SK-N-SH (cell line): Measurements from ENCODE around the gene OPTC. TPM values are rescaled to one million over a fixed set of nuclear protein-coding genes. Genes with fewer than 3 reads are reported as not detected.

Experiments
- CTCF ChIA-PET: fragments of 300-600, 350-600 bp; formaldehyde crosslinking; extraction: SDS; loops from one replicate; lab custom pipeline; 2021; lab: Yijun Ruan, JAX
- POLR2A ChIA-PET: fragments of 350-600 bp; sonication (Branson Sonifier 250); formaldehyde crosslinking; extraction: SDS; loops from one replicate; lab custom pipeline; 2020; ENCODE audit warnings: antibody characterized with exemption, inconsistent platforms; lab: Yijun Ruan, JAX
- DNase-seq: peaks from one replicate; pipeline ENCODE4 v3.0.0; 2012
- H2AFZ ChIP-seq: fragments of 200-600 bp; sonication (generic); 2 replicates; pipeline ENCODE4 v1.8.1; 2016; ENCODE audit warnings: antibody characterized with exemption, mild to moderate bottlenecking, low read depth
- H3F3A ChIP-seq: fragments of 200-600 bp; sonication (generic); replicated peaks from 2 replicates; pipeline ENCODE3; 2016; ENCODE audit warnings: antibody characterized with exemption, mild to moderate bottlenecking; ENCODE audit not compliant: insufficient read depth
- H3K27ac ChIP-seq, 2 experiments: fragments of 200-500 bp in 1 of 2; fragments of 200-600 bp in 1 of 2; sonication (Bioruptor generic) in 1 of 2; sonication (generic), shearing (Covaris generic) in 1 of 2; 2 replicates each; pipeline versions ENCODE4 v1.5.1 to v1.6.1; 2014 to 2016; ENCODE audit warnings: low read depth in 2 of 2, inconsistent platforms in 1 of 2, low read length in 1 of 2, mild to moderate bottlenecking in 1 of 2, mixed read lengths in 1 of 2
- H3K27me3 ChIP-seq: fragments of 200-600 bp; sonication (generic), shearing (Covaris generic); 2 replicates; pipeline ENCODE4 v1.6.1; 2016; ENCODE audit warnings: mixed run types; ENCODE audit not compliant: insufficient read depth
- H3K36me3 ChIP-seq, 2 experiments: fragments of 200-500 bp in 1 of 2; fragments of 200-600 bp in 1 of 2; sonication (Bioruptor generic) in 1 of 2; sonication (generic) in 1 of 2; replicated peaks in 1 of 2; 2 replicates each; pipeline versions ENCODE3 to v1.5.1; 2014 to 2016; ENCODE audit warnings: low read length in 1 of 2, mild to moderate bottlenecking in 1 of 2; ENCODE audit not compliant: insufficient read depth in 2 of 2, control insufficient read depth in 1 of 2
- H3K4me1 ChIP-seq, 2 experiments: fragments of 200-500 bp in 1 of 2; fragments of 200-600 bp in 1 of 2; sonication (Bioruptor generic) in 1 of 2; sonication (generic), shearing (Covaris generic) in 1 of 2; 2 replicates each; pipeline versions ENCODE4 v1.5.1 to v1.6.1; 2014 to 2016; ENCODE audit warnings: low read depth in 1 of 2, low read length in 1 of 2, mixed run types in 1 of 2; ENCODE audit not compliant: insufficient read depth in 2 of 2, control insufficient read depth in 1 of 2
- H3K4me2 ChIP-seq: fragments of 200-600 bp; sonication (generic), shearing (Covaris generic); 2 replicates; pipeline ENCODE4 v1.6.1; 2017; ENCODE audit warnings: mixed run types
- H3K4me3 ChIP-seq, 2 experiments: fragments of 200-500 bp in 1 of 2; fragments of 200-600 bp in 1 of 2; sonication (Bioruptor generic) in 1 of 2; sonication (generic), shearing (Covaris generic) in 1 of 2; 2 replicates each; pipeline versions ENCODE4 v1.5.1 to v1.8.1; 2014 to 2016; ENCODE audit warnings: low read depth in 2 of 2, inconsistent platforms in 1 of 2, low read length in 1 of 2, mild to moderate bottlenecking in 1 of 2, mixed read lengths in 1 of 2, moderate library complexity in 1 of 2
- H3K79me2 ChIP-seq: fragments of 200-600 bp; sonication (generic); 2 replicates; pipeline ENCODE4 v1.8.1; 2017; ENCODE audit warnings: mild to moderate bottlenecking; ENCODE audit not compliant: insufficient read depth
- H3K9ac ChIP-seq: fragments of 200-600 bp; sonication (generic); 2 replicates; pipeline ENCODE4 v1.6.1; 2017; ENCODE audit warnings: mixed run types
- H3K9me2 ChIP-seq: fragments of 200-600 bp; sonication (generic); 2 replicates; pipeline ENCODE4 v1.6.1; 2017; ENCODE audit warnings: mixed run types
- H3K9me3 ChIP-seq: fragments of 200-600 bp; sonication (generic); 2 replicates; pipeline ENCODE4 v1.6.1; 2017; ENCODE audit warnings: mixed run types, mild to moderate bottlenecking, moderate library complexity
- H4K20me1 ChIP-seq: fragments of 200-600 bp; sonication (generic); 2 replicates; pipeline ENCODE4 v1.6.1; 2017; ENCODE audit warnings: mild to moderate bottlenecking, mixed run types; ENCODE audit not compliant: insufficient read depth
- CHD2 ChIP-seq: fragments of 150-350 bp; IDR thresholded peaks from 2 replicates; pipeline ENCODE4 v1.6.1; 2018; ENCODE audit warnings: low read length; ENCODE audit not compliant: partially characterized antibody
- ELF1 ChIP-seq: IDR thresholded peaks from 2 replicates; pipeline ENCODE4 v1.4.0; 2012
- EZH2phosphoT487 ChIP-seq: fragments of 200-600 bp; sonication (generic); IDR thresholded peaks from 2 replicates; pipeline ENCODE4 v1.6.1; 2017; ENCODE audit warnings: low read depth, mixed run types, mild to moderate bottlenecking, antibody characterized with exemption, moderate library complexity, borderline replicate concordance
- FOXM1 ChIP-seq: IDR thresholded peaks from 2 replicates; pipeline ENCODE4 v1.4.0; 2012; ENCODE audit warnings: low read depth, mild to moderate bottlenecking
- GABPA ChIP-seq: IDR thresholded peaks from 2 replicates; pipeline ENCODE4 v1.4.0; 2012; ENCODE audit warnings: low read depth, mild to moderate bottlenecking
- GATA2 ChIP-seq: sonication (generic); formaldehyde crosslinking; IDR thresholded peaks from 2 replicates; pipeline ENCODE4 v1.5.0; 2020; ENCODE audit warnings: mild to moderate bottlenecking, missing genetic modification reagents
- IRF3 ChIP-seq: fragments of 150-350 bp; IDR thresholded peaks from 2 replicates; pipeline ENCODE4 v1.6.1; 2016; ENCODE audit warnings: mild to moderate bottlenecking, low read depth, low read length
- MAX ChIP-seq: IDR thresholded peaks from 2 replicates; pipeline ENCODE4 v1.4.0; 2012; ENCODE audit warnings: low read depth
- MEF2A ChIP-seq: IDR thresholded peaks from 2 replicates; pipeline ENCODE4 v1.4.0; 2012; ENCODE audit warnings: low read depth, borderline replicate concordance
- MXI1 ChIP-seq: IDR thresholded peaks from 2 replicates; pipeline ENCODE4 v1.6.1; 2012; ENCODE audit warnings: mild to moderate bottlenecking, low read depth, low read length, improper control_type of control experiment
- NFIC ChIP-seq: IDR thresholded peaks from 2 replicates; pipeline ENCODE4 v1.4.0; 2012; ENCODE audit warnings: borderline replicate concordance
- PBX3 ChIP-seq: IDR thresholded peaks from 2 replicates; pipeline ENCODE4; 2012
- RAD21 ChIP-seq: IDR thresholded peaks from 2 replicates; pipeline ENCODE4 v1.6.1; 2012; ENCODE audit warnings: mild to moderate bottlenecking, low read length
- RCOR1 ChIP-seq: fragments of 150-350 bp; IDR thresholded peaks from 2 replicates; pipeline ENCODE4 v1.6.1; 2017; ENCODE audit warnings: antibody characterized with exemption, low read length
- SIN3A ChIP-seq: IDR thresholded peaks from 2 replicates; pipeline ENCODE4 v1.6.1; 2012; ENCODE audit warnings: low read depth, mild to moderate bottlenecking, low read length, moderate library complexity, borderline replicate concordance
- WGBS: methylation state at CpG from one replicate; pipeline ENCODE4 v1.1.6; 2017; ENCODE audit warnings: low lambda C conversion rate; 5-methylcytosine and 5-hydroxymethylcytosine counted together
- polyA plus RNA-seq, 3 experiments: library from polyadenylated mRNA; depleted of rRNA; stranded (reverse); fragments of >200 nt; gene quantifications; 2 replicates each; pipeline ENCODE4 v1.2.3, GENCODE V29; 2012

Gene OPTC
- polyA plus RNA-seq, 1 of the 3 experiments (the other 2 are of a cell fraction) = not detected

- H3K4me3 ChIP-seq = no peak overlapping the region
- H3K27me3 ChIP-seq = no peaks in the 10 kb centered on the region
- peak overlapping the region; percentile 96 to 99 for H3K27ac ChIP-seq
- ChIA-PET POLR2A (interaction anchor here (1.1 kb wide), 1 partner anchor 36 kb away, joined by 3 read pairs; no protein-coding TSS in a partner anchor), CTCF (interaction anchor here (1.1 to 1.2 kb wide), 3 partner anchors 15 to 71 kb away, joined by 3 to 5 read pairs (median 3); partner anchors contain the start of gene ATP2B4)
- no peaks in the 10 kb centered on the region for H4K20me1 ChIP-seq
- no peak for DNase-seq
- H3K9ac ChIP-seq = peak overlapping the region; percentile 84; the same call in 1 of the 2 replicates
- no peaks in the 10 kb centered on the region for H3K36me3 ChIP-seq
- TF ChIP-seq MXI1 = no peak
- no peak for TF ChIP-seq MAX
- no peak for TF ChIP-seq RAD21
- TF ChIP-seq FOXM1 = no peak
- TF ChIP-seq ELF1 = no peak
- TF ChIP-seq RCOR1 = no peak
- no peak for TF ChIP-seq MEF2A
- TF ChIP-seq CHD2 = no peak
- no peak for TF ChIP-seq EZH2phosphoT487
- no peak for TF ChIP-seq SIN3A
- no peak for TF ChIP-seq IRF3
- TF ChIP-seq PBX3 = no peak
- no peak for TF ChIP-seq NFIC
- H3F3A ChIP-seq = peaks cover 57% of the 10 kb centered on the region
- no peaks in the 10 kb centered on the region for H3K9me3 ChIP-seq
- peaks cover 37 to 41% of the 10 kb centered on the region in 2 experiments for H3K4me1 ChIP-seq
- no peaks in the 10 kb centered on the region for H3K79me2 ChIP-seq
- 85% methylated on average over 8 of the region's 8 CpGs for WGBS
- no peak overlapping the region; the same call in 1 of the 2 replicates for H2AFZ ChIP-seq
- peak overlapping the region; percentile 83 for H3K4me2 ChIP-seq
- no peaks in the 10 kb centered on the region for H3K9me2 ChIP-seq
These were observed 61.1 kb downstream of the OPTC start for GRCh38 chr1:203555076-203555475.

GRCh38 chr1:203555511-203556046, 61.6 kb downstream of the OPTC start:
- no peak for DNase-seq
- no peaks in the 10 kb centered on the region for H3K79me2 ChIP-seq
- ChIA-PET CTCF (interaction anchor here (0.6 to 1.2 kb wide), 6 partner anchors 10 to 146 kb away, joined by 3 to 5 read pairs (median 3); partner anchors contain the start of gene ATP2B4), POLR2A (interaction anchor here (1.1 to 1.5 kb wide), 2 partner anchors 36 to 48 kb away, joined by 3 to 4 read pairs; no protein-coding TSS in a partner anchor)
- TF ChIP-seq MEF2A (no peak), GATA2 (CRISPR knock-in tag) (no peak), GABPA (no peak), NFIC (no peak)
- H3K36me3 ChIP-seq = no peaks in the 10 kb centered on the region
- H2AFZ ChIP-seq = peak overlapping the region; percentile 50; the same call in 1 of the 2 replicates
- no peaks in the 10 kb centered on the region for H4K20me1 ChIP-seq
- H3K4me1 ChIP-seq = peaks cover 37 to 41% of the 10 kb centered on the region in 2 experiments
- H3K27me3 ChIP-seq = no peaks in the 10 kb centered on the region
- H3K9me3 ChIP-seq = no peaks in the 10 kb centered on the region
- H3K27ac ChIP-seq = peak overlapping the region; percentile 96 to 99
- peak overlapping the region; percentile 4 to 10; a peak in 2 of 4 replicates for H3K4me3 ChIP-seq
- H3K9me2 ChIP-seq = no peaks in the 10 kb centered on the region
- WGBS = 88% methylated on average over 7 of the region's 7 CpGs
- H3F3A ChIP-seq = peaks cover 62% of the 10 kb centered on the region
- H3K9ac ChIP-seq = peak overlapping the region; percentile 84
- peak overlapping the region; percentile 83 for H3K4me2 ChIP-seq
